ENCODE measurements around the gene BCO2.

The BCO2 gene

DNA sequence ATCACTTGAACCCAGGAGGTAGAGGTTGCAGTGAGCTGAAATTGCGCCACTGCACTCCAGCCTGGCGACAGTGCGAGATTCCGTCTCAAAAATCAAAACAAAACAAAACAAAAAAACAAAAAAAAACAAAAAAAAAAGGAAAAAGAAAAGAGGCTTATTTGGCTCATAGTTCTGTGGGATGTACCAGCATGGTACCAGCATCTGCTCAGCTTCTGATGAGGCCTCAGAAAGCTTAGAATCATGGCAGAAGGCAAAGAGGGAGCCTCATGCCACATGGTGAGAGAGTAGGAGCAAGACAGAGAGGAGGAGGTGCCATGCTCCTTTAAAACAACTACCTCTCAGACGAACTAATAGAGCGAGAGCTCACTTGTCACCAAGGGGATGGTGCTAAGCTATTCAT is 40.3 kb downstream of the BCO2 start:
- TF ChIP-seq, protein P1, sequence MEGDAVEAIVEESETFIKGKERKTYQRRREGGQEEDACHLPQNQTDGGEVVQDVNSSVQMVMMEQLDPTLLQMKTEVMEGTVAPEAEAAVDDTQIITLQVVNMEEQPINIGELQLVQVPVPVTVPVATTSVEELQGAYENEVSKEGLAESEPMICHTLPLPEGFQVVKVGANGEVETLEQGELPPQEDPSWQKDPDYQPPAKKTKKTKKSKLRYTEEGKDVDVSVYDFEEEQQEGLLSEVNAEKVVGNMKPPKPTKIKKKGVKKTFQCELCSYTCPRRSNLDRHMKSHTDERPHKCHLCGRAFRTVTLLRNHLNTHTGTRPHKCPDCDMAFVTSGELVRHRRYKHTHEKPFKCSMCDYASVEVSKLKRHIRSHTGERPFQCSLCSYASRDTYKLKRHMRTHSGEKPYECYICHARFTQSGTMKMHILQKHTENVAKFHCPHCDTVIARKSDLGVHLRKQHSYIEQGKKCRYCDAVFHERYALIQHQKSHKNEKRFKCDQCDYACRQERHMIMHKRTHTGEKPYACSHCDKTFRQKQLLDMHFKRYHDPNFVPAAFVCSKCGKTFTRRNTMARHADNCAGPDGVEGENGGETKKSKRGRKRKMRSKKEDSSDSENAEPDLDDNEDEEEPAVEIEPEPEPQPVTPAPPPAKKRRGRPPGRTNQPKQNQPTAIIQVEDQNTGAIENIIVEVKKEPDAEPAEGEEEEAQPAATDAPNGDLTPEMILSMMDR (IDR thresholded peaks at IDR 0.05; ENCODE audit: low read depth, low read length): no peak
- H3K4me3 ChIP-seq (ENCODE audit: low read depth, low read length): no peak overlapping the region

GRCh38 chr11:112216561-112217105 is 41.3 kb downstream of the BCO2 start:
- H3K4me3 ChIP-seq (ENCODE audit: low read depth, low read length): no peak overlapping the region
- TF ChIP-seq, protein P1 (IDR thresholded peaks at IDR 0.05; ENCODE audit: low read depth, low read length): no peak

- no peak overlapping the region for H3K4me3 ChIP-seq (ENCODE audit: low read depth, low read length)
- TF ChIP-seq, protein P1 (IDR thresholded peaks at IDR 0.05; ENCODE audit: low read depth, low read length): peak; percentile 40
Observed at GRCh38 chr11:112219476-112220232, 44.3 kb downstream of the BCO2 start.

- no peak overlapping the region for H3K4me3 ChIP-seq (ENCODE audit: low read depth, low read length)
- TF ChIP-seq, protein P1 (IDR thresholded peaks at IDR 0.05; ENCODE audit: low read depth, low read length): no peak
Observed at GRCh38 chr11:112221274-112221835, 46.0 kb downstream of the BCO2 start.

DNA sequence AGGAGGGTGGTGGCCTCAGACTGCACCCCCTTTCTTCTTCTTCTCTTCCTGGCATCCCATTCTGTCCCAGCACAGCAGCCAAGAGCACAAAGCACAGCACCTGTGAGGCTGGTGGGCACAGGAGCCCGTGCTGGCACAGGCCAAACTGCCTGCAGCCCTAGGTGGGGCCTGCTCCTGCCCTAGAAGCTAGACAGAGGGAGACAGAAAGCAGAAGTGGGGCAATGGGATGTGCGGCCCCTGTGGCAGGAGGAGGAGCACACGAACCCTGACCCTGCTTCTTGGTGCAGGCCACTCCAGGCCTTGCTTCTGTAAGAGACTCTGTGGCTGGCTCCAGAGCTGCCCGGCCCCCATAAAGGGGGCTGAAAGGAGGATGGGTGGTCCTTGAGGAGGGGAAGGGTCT is 47.0 kb downstream of the BCO2 start:
- TF ChIP-seq, protein P1 (IDR thresholded peaks at IDR 0.05; ENCODE audit: low read depth, low read length): no peak
- H3K4me3 ChIP-seq (ENCODE audit: low read depth, low read length): no peak overlapping the region

- H3K4me3 ChIP-seq (ENCODE audit: low read depth, low read length): no peak overlapping the region
- TF ChIP-seq, protein P1 (IDR thresholded peaks at IDR 0.05; ENCODE audit: low read depth, low read length): no peak
Observed at GRCh38 chr11:112223121-112223520, 47.8 kb downstream of the BCO2 start.

All from WI38 (cell line).